C4-2B (cell line): ENCODE data around the gene CD226.

Source experiments
- H3K27ac ChIP-seq: fragments of 450-650 bp; 2 replicates; pipeline ENCODE4 v1.5.1; 2017
- CTCF ChIP-seq: fragments of 450-650 bp; conservative IDR thresholded peaks from 2 replicates; pipeline ENCODE4 v1.5.1; 2017; ENCODE audit warnings: mild to moderate bottlenecking
- ZFX ChIP-seq: fragments of 450-650 bp; IDR thresholded peaks from 2 replicates; pipeline ENCODE4 v1.6.1; 2017

CD226 gene

GRCh38 chr18:69956057-69956456 is 8.4 kb upstream of the CD226 start:
- TF ChIP-seq CTCF (no peak), ZFX (no peak)

GRCh38 chr18:69954719-69955480 is 7.2 kb upstream of the CD226 start:
- H3K27ac ChIP-seq: no peak overlapping the region
- no peak for TF ChIP-seq ZFX
- no peak for TF ChIP-seq CTCF

More at GRCh38 chr18:69956057-69956456, 8.4 kb upstream of the CD226 start:
- no peak overlapping the region for H3K27ac ChIP-seq

GRCh38 chr18:69953191-69953590 is 5.5 kb upstream of the CD226 start:
- H3K27ac ChIP-seq: no peak overlapping the region
- TF ChIP-seq CTCF: no peak
- TF ChIP-seq ZFX: no peak

GRCh38 chr18:69951182-69951581 is 3.5 kb upstream of the CD226 start:
- TF ChIP-seq ZFX (no peak), CTCF (no peak)
- H3K27ac ChIP-seq: no peak overlapping the region

GRCh38 chr18:69949538-69949936 is 1.9 kb upstream of the CD226 start:
- TF ChIP-seq CTCF (no peak), ZFX (no peak)
- H3K27ac ChIP-seq: no peak overlapping the region

GRCh38 chr18:69948919-69949537 is 1.4 kb upstream of the CD226 start:
- no peak overlapping the region for H3K27ac ChIP-seq
- TF ChIP-seq CTCF (no peak), ZFX (no peak)

GRCh38 chr18:69948256-69948655 is 583 bp upstream of the CD226 start:
- TF ChIP-seq ZFX (no peak), CTCF (no peak)
- no peak overlapping the region for H3K27ac ChIP-seq
